NCI-H2227 (cell line): Measurements from ENCODE around the gene RCSD1.

Experiments used
- DNase-seq: peaks from one replicate; lab custom pipeline; 2025; ENCODE audit not compliant: unreplicated experiment; lab: John Stamatoyannopoulos, UW

The RCSD1 gene

DNA sequence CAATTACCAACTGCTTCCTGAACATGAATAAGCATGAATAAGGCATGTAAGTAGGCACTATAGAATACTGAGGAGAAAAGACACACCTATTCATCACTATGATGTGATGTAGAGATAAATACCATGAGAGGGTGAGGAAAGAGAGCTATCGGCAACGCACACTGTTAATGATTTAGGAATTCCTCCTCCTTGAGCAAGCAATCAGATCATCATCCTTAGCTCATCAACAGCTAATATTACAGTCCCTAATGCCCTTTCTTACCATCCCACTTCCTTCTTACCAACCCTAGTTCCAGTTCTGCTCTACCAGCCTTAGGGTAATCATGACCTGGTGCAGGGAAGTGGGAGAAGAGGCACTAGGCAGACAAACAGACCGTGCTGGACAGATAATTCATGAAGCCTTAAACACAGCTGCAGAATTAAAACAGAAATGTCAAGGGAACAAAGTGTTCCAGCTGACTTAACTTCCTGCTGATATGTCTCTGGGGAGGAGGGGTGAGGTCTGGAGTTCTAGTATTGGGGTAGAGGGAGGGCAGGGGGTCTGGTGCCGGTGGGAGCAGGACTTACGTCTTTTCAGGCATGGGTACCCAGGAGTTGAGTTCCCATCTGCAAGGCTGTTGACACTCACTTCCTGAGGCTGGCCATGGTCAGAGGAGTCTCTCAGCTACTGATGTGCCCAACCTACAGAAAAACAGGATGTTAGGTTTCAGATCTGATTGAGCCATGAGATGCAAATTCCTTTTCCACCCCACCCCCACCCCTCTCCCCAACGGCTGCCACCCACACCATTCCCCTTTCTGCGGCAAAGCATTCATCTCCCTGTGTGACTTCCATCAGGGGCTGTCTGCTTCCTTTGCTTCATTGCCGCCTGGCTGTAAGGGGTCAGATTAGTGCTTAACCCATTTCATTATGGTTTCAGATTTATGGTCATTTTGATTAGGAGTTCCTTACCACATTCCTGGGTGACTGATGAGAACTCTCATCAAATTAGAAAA lies 12.6 kb upstream of the RCSD1 start:
- no peak for DNase-seq

DNA sequence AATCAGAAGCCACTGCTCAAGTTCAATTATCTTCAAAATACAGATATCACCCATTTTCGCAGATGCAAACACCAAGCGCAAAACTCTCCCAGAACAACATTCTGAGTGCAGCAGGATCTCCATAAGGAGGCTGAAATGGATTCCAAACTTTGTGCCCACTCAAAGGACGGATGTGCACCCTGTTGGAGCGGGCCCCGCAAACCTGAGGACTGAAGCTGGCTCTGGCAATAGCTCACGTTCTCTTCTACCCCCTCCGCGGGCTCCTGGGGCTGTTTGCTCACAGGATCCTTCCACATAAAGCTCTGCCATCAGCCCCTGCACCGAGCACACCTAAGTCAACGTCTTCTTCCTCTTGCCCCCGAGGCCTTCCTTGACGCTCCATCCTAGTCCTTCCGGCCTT lies 11.7 kb upstream of the RCSD1 start:
- no peak for DNase-seq

DNA sequence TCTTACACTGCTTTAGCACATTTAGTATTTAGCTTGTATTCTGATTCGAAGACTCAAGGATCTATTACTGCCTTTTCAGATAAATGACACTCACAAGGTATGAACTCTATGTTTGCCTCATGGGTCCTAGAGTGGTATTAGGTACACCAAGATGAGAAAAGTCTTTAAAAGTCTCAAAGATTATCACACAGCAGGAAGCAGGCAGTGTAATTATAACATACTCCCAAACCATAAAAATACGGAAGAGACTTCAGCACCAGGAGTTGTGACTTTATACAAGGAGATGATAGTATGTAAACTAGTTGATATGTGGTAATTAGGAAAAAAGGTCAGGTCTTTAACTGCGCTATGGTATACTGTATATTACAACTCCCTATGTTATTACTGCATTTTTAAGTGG lies 11.2 kb upstream of the RCSD1 start:
- no peak for DNase-seq

DNA sequence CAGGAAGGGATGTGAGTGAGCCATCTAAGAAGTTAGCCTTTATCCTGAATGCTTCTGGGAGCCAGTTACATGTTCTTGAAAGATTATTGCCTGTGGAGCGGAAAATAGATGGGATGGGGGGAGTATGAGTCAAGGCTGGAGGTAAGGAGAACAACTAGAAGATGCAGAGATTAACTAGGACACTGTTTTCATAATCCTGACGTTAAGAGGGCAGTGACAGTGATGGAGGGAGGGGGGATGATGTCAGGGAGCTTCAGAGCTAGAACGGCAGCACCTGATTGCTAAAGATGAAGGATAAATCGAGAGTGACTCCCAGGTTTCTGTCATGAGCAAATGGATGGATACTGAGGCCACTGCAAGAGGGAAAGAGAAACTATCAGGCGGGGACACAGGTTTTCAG lies 10.0 kb upstream of the RCSD1 start:
- no peak for DNase-seq

DNA sequence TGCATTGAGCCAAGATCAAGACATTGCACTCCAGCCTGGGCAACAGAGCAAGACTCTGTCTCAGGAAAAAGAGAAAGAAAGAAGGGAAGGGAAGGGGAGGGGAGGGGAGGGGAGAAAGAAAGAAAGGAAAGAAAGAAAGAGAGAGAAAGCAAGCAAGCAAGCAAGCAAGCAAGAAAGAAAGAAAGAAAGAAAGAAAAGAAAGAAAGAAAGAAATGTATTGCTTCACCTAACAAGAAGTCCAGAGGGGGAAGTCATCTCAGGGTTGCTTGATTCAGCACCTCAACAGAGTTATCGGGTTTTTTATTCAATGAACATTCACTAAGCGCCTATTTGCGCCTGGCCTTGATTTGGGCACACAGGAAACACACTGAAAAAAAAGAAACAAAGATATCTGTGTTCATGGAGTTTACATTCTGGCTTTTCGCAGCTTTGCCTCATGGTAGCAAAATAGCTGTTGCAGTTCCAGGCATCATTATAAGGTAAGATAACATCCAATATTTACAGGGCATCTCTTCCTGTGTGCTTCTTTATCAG lies 8.2 kb upstream of the RCSD1 start:
- no peak for DNase-seq

DNA sequence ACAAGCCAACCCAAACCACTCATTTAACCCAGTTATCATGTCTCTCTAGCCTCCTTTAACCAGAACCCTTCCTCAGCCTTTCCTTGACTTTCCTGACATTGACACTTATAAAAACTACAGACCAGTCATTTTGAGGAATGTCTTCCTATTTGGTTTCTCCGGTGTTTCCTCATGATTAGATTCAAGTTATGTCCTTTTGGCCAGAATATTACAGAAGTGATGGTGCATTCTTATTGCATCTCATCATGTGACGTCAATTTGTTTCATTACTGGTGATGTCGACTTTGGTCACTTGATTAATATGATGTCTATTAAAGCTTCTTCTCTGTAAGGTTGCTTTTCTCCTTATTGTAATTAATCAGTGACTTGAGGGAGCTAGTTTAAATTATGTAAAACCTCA lies 6.1 kb upstream of the RCSD1 start:
- DNase-seq: no peak

DNA sequence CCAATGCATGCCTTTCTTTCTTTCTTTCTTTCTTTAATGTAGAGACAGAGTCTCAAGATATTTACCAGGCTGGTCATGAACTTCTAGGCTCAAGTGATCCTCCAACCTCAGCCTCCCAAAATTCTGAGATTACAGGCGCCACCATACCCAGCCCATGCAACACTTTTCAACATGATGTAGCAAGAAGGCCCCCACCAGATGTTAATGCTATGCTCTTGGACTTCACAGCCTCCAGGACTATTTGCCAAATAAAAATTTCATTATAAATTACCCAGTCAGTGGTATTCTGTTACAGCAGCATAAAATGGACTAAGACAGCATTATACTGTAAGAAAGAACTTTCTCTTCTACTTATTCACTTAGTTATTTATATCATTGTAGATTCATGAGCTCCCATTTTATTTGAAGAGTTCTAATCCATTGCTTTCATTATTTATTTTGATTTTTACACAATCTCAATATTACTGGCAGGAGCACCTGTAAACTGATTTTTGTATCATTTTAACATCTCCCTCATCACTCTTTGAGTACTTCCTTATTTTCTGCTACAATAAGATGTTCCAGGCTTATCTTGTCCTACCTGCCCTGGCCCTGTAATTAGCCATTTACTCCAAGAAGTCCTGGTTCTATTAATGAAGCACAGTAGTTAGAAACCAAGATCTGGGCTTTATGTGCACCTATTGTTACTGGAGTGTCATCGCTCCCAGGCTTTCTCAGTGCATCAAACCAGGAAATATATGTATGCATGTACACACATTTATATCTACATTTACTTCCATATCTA lies 4.8 kb upstream of the RCSD1 start:
- no peak for DNase-seq

DNA sequence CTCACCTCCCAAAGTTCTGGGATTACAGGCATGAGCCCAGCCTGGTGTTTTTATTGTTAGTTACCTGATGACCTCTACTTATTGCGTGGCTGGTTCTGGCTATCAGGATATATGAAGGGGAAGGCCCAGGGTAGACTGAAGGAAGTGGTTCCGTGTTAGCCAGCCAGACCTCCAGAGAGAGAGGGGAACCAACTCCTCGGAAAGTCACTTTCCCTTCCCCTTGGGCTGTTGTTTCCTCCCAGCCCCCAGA lies 2.5 kb upstream of the RCSD1 start:
- no peak for DNase-seq

DNA sequence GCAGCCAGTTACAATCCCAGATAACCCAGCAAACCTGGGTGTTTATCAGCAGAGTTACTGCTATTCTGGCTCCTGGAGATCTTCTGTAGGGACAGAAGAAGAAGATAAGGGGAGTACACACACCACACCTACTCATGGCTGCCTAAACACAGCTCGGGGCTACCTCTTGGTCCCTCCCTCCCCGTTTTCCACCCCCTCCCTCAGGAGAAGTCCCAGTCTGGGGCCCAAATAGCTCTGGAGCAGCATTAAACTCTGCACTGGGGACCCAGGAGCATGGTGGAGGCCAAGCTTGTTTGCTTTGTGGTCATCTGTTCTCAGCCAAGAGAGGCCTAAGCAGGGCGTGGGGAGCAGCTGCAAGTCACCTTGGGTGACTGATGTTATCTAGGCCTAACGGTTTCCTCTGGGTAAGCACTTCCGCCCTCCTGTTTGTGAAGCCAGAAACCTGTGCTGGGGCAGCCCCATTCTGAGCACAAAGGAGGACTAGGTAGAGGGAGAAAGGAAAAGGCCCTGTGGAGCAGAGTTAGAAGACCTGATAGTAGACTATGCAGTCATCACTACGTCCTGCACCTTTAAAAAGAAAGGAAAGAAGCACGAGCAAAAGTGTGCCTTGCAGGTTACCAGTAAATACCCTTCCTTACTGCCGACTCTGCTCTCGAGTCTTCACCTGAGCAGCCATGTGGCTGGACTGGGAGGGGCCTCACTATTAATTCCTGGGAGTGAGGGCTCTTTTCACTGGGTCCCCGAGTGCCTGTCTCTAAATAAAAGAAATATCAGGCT lies 2.0 kb upstream of the RCSD1 start:
- no peak for DNase-seq

DNA sequence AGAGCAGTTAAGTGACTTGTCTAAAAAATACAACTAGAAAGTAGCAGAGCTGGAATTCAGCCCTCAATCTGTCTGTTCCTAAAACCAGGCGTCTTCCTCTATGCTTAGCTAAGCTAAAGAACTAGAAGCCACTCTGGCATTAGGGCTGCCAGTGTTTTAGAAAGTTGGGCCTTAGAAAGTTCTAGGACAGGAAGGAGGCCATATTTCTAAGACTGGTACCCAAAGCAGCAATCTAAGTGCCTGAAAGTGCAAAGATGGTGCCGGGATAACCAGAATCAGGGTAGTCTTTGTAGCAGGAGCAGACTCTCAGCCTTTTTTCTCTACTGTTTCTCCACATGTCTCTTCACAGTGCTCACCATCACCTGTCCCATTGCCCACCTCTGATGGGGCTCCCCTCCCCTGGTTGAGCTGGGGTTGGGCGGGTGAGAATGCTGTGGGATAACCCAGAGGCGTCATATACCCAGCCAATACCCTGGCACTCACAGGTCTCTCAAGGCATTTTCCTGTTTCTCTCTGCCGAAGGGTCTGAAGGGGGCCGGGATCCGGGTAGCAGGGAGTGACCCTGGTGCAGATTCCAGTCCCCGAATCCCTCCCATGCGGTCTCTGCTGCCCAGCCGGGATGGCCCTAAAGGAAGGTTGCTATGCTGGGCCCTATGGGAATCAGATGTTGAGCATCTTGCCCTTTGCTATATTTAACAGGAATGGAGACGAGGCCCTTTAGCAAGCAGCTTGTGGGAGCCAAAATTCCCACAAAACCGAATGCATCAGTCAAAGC lies 1.1 kb upstream of the RCSD1 start:
- DNase-seq: no peak

DNA sequence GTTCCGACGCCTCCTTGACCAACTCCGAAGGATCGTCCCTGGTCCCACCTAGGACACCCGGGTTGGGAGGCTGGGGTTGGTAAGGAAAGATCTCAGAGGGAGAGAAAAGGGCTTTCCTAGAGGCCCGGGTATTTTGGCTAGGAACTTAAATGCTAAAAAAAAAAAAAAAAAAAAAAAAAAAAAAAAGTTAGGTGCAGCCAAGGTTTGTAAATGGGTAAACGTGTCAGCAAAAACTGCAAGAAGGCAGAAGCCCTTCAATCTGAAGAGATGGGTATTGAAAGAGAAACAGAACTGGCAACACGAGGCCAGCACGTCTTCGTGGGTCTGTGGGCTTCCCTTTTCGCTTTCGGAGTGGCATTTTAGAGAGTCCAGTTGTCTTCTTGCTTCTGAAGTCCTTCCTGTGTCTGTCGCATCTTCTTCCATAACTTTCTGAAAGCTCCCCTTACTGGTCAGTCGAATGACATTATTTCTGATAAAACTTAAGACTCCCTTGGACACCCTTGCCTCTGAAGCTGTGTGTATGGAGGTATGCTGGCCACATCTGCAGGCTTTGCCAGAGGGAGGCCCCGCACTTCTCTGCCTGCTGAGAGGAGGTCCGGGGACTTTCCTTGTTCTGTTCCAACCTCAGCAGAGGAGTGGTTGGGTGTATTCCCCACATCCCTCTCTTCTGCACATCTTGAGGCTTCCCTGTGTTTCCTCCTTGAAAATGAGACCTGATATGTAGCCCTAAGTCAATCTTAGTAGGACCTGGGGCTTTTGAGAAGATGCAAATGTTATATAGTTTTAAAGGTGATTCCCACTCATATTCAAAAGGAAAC lies 745 bp downstream of the RCSD1 start:
- no peak for DNase-seq

DNA sequence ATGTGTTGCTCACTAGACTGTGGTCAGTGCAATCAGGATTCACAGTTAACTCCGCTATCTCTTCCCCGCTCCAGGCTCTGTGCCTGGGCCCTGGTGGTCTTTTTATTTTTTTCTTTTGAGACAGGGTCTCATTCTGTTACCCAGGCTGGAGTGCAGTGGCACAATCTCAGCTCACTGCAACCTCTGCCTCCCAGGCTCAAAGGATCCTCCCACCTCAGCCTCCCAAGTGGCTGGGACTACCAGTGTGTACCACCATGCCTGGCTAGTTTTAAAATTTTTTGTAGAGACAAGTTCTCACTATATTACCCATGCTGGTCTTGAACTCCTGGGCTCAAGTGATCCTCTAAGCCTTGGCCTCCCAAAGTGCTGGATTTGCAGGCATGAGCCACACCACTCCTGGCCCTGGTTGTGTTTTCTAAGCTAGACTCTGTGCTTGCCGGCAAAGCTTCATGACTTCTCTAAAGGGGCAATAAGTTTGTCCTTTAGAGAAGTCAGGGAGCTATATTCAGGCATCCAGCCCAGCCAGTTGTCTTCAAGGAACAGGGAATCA lies 1.4 kb downstream of the RCSD1 start:
- DNase-seq: no peak

DNA sequence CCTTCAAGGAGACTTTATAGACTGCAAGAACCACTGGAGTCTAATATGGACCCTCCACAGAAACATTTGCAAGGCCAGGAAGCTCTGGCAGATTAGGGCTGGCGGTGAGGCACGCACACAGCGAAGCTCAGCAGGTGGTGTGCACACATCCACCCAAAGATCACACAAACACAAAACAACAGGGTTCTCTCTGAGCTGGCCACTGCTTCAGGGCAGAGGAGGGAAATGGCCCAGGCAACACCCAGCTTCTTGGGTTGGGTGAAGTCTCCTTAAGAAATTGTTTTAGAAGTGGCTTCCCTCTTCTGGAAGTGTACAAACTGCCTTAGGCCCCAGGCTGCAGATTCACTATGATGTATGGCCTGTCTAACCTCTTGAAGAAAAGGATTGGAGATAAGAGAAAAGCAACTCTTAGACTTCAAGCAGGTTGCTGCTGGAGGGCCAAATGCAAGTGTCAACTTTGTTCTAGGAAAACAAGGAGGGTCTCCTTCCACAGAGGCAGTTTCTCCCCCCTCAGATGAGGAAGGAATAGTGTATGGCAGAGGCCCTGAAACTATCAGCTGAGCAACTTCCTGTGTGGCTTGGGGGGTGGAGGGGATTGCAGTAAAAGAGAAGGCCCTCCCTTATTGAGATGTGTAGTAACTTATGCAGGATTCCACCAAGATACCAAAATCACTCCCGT lies 2.0 kb downstream of the RCSD1 start:
- DNase-seq: no peak

DNA sequence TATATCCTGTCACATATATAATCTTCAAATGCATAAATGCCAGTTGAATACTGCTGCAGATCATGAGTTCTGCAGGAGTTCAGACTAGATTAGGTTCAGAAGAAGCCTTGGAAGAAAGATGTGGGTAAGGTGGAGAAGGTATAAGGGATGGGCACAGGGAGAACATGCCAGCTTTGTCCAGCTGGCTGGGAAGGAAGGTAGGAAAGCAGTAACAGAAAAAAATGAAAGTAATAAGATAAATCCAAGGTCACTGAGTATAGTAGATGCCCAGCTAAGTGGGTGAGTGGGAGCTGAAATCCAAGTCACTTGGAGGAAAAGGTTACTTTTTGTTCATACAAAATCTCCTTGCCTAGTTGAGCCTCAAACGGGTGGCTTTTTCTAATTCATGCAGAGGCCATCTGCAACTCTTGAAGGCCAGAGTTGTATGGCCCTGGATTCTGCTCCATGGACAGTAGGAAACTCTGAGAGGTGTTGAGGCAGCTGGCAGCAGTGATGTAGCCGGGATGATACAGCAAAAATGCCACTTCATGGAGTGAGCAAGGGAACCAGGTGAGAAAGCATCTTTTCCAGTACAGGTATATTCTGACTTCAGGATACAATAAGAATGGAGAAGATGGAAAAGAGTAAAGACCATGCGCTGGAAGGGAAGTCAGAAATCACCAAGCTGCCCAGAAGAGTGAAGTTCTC lies 3.4 kb downstream of the RCSD1 start:
- DNase-seq: no peak

DNA sequence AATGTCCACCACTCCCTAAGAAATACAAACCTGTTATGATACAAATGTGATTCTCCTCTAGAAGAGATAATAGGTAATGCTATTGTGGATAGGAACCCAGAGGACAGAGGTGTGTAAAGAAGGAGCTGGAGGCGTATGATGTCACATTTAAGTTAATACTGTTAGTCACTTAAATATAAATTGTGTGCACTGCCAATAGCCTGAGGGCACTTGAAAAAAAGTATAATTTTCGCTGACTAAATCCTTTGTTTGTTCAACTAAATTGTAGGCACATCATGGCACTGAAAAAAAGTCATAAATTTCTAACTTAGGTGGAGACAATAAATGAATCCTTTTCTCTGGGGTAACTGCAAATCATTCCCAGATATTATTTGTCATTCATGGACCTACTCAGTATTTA lies 4.4 kb downstream of the RCSD1 start:
- peak; percentile 20 for DNase-seq

DNA sequence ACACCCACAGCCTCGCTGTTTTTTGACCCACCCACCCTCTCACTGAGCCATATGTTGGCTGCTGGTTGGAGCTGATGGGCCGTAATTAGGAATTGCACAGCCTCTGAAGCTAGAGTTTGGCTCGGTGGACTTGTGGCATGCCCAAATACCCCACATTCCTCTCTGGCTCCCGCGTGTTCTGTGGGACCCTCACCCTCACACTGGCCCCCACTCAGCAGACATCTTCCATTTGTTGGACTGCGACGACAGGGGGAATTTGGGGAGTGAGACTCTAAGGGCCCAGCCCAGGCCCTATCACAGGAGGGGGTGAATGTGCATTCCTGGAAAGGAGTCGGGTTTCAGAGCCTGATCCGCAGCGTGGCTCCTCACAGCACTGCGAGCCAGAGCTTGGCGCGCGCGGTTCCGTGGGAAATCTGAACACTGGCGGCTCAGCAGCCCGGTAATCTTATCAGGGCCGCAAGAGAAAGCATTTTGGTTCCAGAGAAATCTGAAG lies 5.2 kb downstream of the RCSD1 start:
- DNase-seq: peak; percentile 25

DNA sequence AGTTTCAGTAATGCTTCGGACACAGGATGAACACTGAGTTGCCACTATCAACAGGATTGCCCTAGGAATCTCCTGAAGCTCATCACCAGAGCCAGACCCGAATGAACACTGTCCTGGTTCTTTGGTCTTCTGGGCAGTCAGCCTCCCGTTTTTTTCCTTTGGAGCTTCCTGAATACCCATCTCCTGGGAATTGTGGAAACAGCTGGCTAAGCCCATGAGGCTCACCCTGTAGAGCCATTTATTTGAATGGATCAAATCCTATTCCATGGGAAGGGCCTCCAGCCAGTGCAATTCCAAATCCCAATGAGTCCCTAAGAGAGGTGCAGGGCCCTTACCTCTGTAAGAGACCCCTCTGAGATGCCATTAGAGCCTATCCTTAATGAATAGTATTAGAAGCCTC lies 5.9 kb downstream of the RCSD1 start:
- DNase-seq: no peak

DNA sequence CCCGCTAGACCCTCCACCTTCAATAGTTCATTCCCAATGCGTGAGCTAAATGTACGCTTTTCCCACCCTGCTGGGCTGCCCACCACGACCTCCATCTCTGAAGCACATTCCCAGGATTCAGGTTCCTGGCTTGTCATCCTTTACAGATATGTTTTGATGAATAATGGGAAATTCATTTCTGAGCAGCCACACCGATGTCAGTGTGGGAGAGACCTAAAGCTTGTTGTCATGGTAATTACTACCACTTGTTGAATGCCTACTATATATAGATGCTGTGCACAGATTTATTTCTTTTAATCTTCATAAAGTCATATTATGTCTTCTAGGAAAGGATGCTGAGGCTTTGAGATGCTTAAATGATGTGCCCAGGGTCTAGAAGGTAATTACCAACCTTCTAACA lies 8.0 kb downstream of the RCSD1 start:
- no peak for DNase-seq
